H9 (cell line): ENCODE measurements around the gene DHX35. TPM values are rescaled to one million over a fixed set of nuclear protein-coding genes. Genes with fewer than 3 reads are reported as not detected.

ENCODE experiments used
- DNase-seq: peaks from one replicate; pipeline ENCODE4 v3.0.0-alpha.2; 2017
- H2AFZ ChIP-seq: one replicate; pipeline ENCODE4 v1.6.1; 2013; ENCODE audit warnings: mild to moderate bottlenecking, low read length, control low read depth, moderate library complexity
- H2AK5ac ChIP-seq: 2 replicates; pipeline ENCODE4 v1.6.1; 2013; ENCODE audit warnings: low read length, control low read depth, mixed read lengths; ENCODE audit not compliant: insufficient read length
- H2BK120ac ChIP-seq: one replicate; pipeline ENCODE4 v1.6.1; 2013; ENCODE audit warnings: low read depth, mild to moderate bottlenecking, low read length, control low read depth, inconsistent platforms; ENCODE audit not compliant: poor library complexity, severe bottlenecking
- H2BK12ac ChIP-seq: 2 replicates; pipeline ENCODE4 v1.6.1; 2013; ENCODE audit warnings: low read length, control low read depth, mixed read lengths, low read depth; ENCODE audit not compliant: insufficient read length
- H2BK15ac ChIP-seq: 2 replicates; pipeline ENCODE4 v1.6.1; 2013; ENCODE audit warnings: low read depth, low read length, control low read depth
- H2BK20ac ChIP-seq: one replicate; pipeline ENCODE4 v1.6.1; 2013; ENCODE audit warnings: low read depth, mild to moderate bottlenecking, low read length, control low read depth, inconsistent platforms; ENCODE audit not compliant: poor library complexity, severe bottlenecking
- H2BK5ac ChIP-seq: 2 replicates; pipeline ENCODE4 v1.6.1; 2013; ENCODE audit warnings: low read length, control low read depth, mixed read lengths; ENCODE audit not compliant: insufficient read length
- H3K14ac ChIP-seq: 2 replicates; pipeline ENCODE4 v1.6.1; 2013; ENCODE audit warnings: low read length, control low read depth; ENCODE audit not compliant: insufficient read depth
- H3K18ac ChIP-seq: 2 replicates; pipeline ENCODE4 v1.6.1; 2013; ENCODE audit warnings: low read depth, mild to moderate bottlenecking, mixed read lengths, low read length, control low read depth; ENCODE audit not compliant: insufficient read length
- H3K23ac ChIP-seq: 2 replicates; pipeline ENCODE4 v1.6.1; 2013; ENCODE audit warnings: low read length, control low read depth, mixed read lengths, low read depth; ENCODE audit not compliant: insufficient read length
- H3K23me2 ChIP-seq: 2 replicates; pipeline ENCODE4 v1.6.1; 2013; ENCODE audit warnings: low read depth, mild to moderate bottlenecking, mixed read lengths, low read length, control low read depth; ENCODE audit not compliant: insufficient read length, poor library complexity, severe bottlenecking
- H3K27ac ChIP-seq: 2 replicates; pipeline ENCODE4 v1.5.1; 2013; ENCODE audit warnings: low read length, control low read depth, mixed read lengths, low read depth; ENCODE audit not compliant: insufficient read length
- H3K27me3 ChIP-seq: 2 replicates; pipeline ENCODE4 v1.6.1; 2013; ENCODE audit warnings: low read length, control low read depth, inconsistent platforms; ENCODE audit not compliant: insufficient read depth
- H3K4ac ChIP-seq: 2 replicates; pipeline ENCODE4 v1.6.1; 2013; ENCODE audit warnings: low read depth, mild to moderate bottlenecking, control low read depth, inconsistent platforms, low read length, moderate library complexity
- H3K4me1 ChIP-seq: 2 replicates; pipeline ENCODE4 v1.6.1; 2013; ENCODE audit warnings: low read length, control low read depth, inconsistent platforms; ENCODE audit not compliant: insufficient read depth
- H3K4me2 ChIP-seq: 2 replicates; pipeline ENCODE4 v1.6.1; 2013; ENCODE audit warnings: low read length, control low read depth, mixed read lengths; ENCODE audit not compliant: insufficient read length, insufficient read depth
- H3K56ac ChIP-seq: 2 replicates; pipeline ENCODE4 v1.6.1; 2013; ENCODE audit warnings: low read depth, mild to moderate bottlenecking, mixed read lengths, low read length, control low read depth; ENCODE audit not compliant: insufficient read length
- H3K79me1 ChIP-seq: 2 replicates; pipeline ENCODE4 v1.6.1; 2013; ENCODE audit warnings: low read depth, mild to moderate bottlenecking, moderate library complexity, low read length, control low read depth, inconsistent platforms; ENCODE audit not compliant: insufficient read depth, poor library complexity, severe bottlenecking
- H3K79me2 ChIP-seq: 2 replicates; pipeline ENCODE4 v1.6.1; 2013; ENCODE audit warnings: low read length, control low read depth, inconsistent platforms; ENCODE audit not compliant: insufficient read depth
- H3K9ac ChIP-seq: 2 replicates; pipeline ENCODE4 v1.6.1; 2013; ENCODE audit warnings: low read length, control low read depth, mixed read lengths; ENCODE audit not compliant: insufficient read length; ENCODE audit errors: extremely low read depth
- H3K9me3 ChIP-seq: one replicate; pipeline ENCODE4 v1.6.1; 2013; ENCODE audit warnings: low read depth, low read length, inconsistent platforms; ENCODE audit not compliant: control insufficient read depth
- H3T11ph ChIP-seq: one replicate; pipeline ENCODE4 v1.6.1; 2013; ENCODE audit warnings: mild to moderate bottlenecking, low read length, control low read depth, inconsistent platforms
- H4K20me1 ChIP-seq: one replicate; pipeline ENCODE4 v1.6.1; 2013; ENCODE audit not compliant: control insufficient read depth, insufficient read length, insufficient read depth
- H4K5ac ChIP-seq: 2 replicates; pipeline ENCODE4 v1.6.1; 2013; ENCODE audit warnings: low read depth, mild to moderate bottlenecking, mixed read lengths, low read length, control low read depth; ENCODE audit not compliant: insufficient read length
- H4K8ac ChIP-seq: replicated peaks from 2 replicates; pipeline ENCODE4 v1.6.1; 2013; ENCODE audit warnings: low read length, control low read depth, mixed read lengths, low read depth; ENCODE audit not compliant: insufficient read length
- H4K91ac ChIP-seq: 2 replicates; pipeline ENCODE4 v1.6.1; 2013; ENCODE audit warnings: low read depth, mild to moderate bottlenecking, moderate library complexity, mixed read lengths, low read length, control low read depth; ENCODE audit not compliant: insufficient read length
- H3K27ac Mint-ChIP-seq, 3 experiments: 2 replicates in 2 of 3; 3 replicates in 1 of 3; pipeline ENCODE4 v1.8.0; 2020 to 2021; ENCODE audit warnings: mixed read lengths in 3 of 3, mild to moderate bottlenecking in 1 of 3, moderate library complexity in 1 of 3
- H3K27me3 Mint-ChIP-seq: 2 replicates; pipeline ENCODE4 v1.8.0; 2021; ENCODE audit warnings: low read depth, mild to moderate bottlenecking, moderate library complexity, mixed read lengths
- H3K36me3 Mint-ChIP-seq, 3 experiments: 2 replicates in 2 of 3; 3 replicates in 1 of 3; pipeline ENCODE4 v1.8.0; 2020 to 2021; ENCODE audit warnings: low read depth in 3 of 3, mixed read lengths in 3 of 3; ENCODE audit not compliant: insufficient read depth in 1 of 3
- H3K4me1 Mint-ChIP-seq, 2 experiments: 2 replicates each; pipeline ENCODE4 v1.8.0; 2020; ENCODE audit warnings: mixed read lengths in 2 of 2
- H3K4me3 Mint-ChIP-seq, 2 experiments: 2 replicates in 1 of 2; 3 replicates in 1 of 2; pipeline ENCODE4 v1.8.0; 2020 to 2021; ENCODE audit warnings: mild to moderate bottlenecking in 2 of 2, mixed read lengths in 2 of 2, moderate library complexity in 1 of 2
- H3K9me3 Mint-ChIP-seq, 2 experiments: 2 replicates in 1 of 2; 3 replicates in 1 of 2; pipeline ENCODE4 v1.8.0; 2020; ENCODE audit warnings: mild to moderate bottlenecking in 2 of 2, mixed read lengths in 2 of 2, moderate library complexity in 1 of 2
- CTCF ChIP-seq: fragments of 200-600 bp; sonication (generic); conservative IDR thresholded peaks from 3 replicates; pipeline ENCODE4 v1.8.0; 2021; ENCODE audit warnings: antibody characterized with exemption, mild to moderate bottlenecking
- WGBS: extraction: QIAGEN DNeasy Blood & Tissue Kit; methylation state at CpG from one replicate; pipeline ENCODE4 v1.1.7; 2013; ENCODE audit warnings: missing lambda C conversion rate, low lambda C conversion rate, mixed read lengths; ENCODE audit not compliant: insufficient read length; ENCODE audit errors: extremely low coverage; 5-methylcytosine and 5-hydroxymethylcytosine counted together
- total RNA-seq: library from RNA; stranded (reverse); gene quantifications from 2 replicates; pipeline ENCODE4 v1.2.1, GENCODE V29; 2021

The DHX35 gene
- total RNA-seq, 1 experiment from 2014 or later = 14.4 TPM

GRCh38 chr20:39052676-39053075 is 90.5 kb downstream of the DHX35 start:
- Mint-ChIP-seq H3K4me1 (peaks cover 4 to 9% of the 10 kb centered on the region in 2 experiments), H3K27ac (no peak overlapping the region), H3K4me3 (no peak overlapping the region), H3K27me3 (peaks cover 24% of the 10 kb centered on the region), H3K36me3 (no peaks in the 10 kb centered on the region), H3K9me3 (no peaks in the 10 kb centered on the region)
- Histone ChIP-seq H3K79me1 (no peaks in the 10 kb centered on the region), H2BK120ac (no peak overlapping the region), H3K27me3 (no peaks in the 10 kb centered on the region), H3K27ac (no peak overlapping the region), H2BK5ac (no peak overlapping the region), H2BK12ac (no peak overlapping the region), H2AK5ac (no peak overlapping the region), H3K23me2 (peaks cover 10% of the 10 kb centered on the region), H4K20me1 (no peaks in the 10 kb centered on the region), H4K91ac (no peak overlapping the region), H4K5ac (no peak overlapping the region), H3K18ac (no peak overlapping the region), H3K56ac (no peak overlapping the region), H3K4ac (no peak overlapping the region), H3K9me3 (no peaks in the 10 kb centered on the region), H3K14ac (no peak overlapping the region), H3T11ph (no peak overlapping the region), H2BK20ac (no peak overlapping the region), H2BK15ac (no peak overlapping the region), H3K4me2 (no peak overlapping the region), H3K4me1 (no peaks in the 10 kb centered on the region), H2AFZ (no peak overlapping the region), H3K23ac (no peak overlapping the region), H4K8ac (no peak overlapping the region), H3K9ac (no peak overlapping the region), H3K79me2 (no peaks in the 10 kb centered on the region)
- TF ChIP-seq CTCF = no peak
- no peak for DNase-seq
- no CpG with 5 or more reads among the region's 8 CpGs for WGBS
